Measurements from ENCODE around the gene ZNF346.

DNA sequence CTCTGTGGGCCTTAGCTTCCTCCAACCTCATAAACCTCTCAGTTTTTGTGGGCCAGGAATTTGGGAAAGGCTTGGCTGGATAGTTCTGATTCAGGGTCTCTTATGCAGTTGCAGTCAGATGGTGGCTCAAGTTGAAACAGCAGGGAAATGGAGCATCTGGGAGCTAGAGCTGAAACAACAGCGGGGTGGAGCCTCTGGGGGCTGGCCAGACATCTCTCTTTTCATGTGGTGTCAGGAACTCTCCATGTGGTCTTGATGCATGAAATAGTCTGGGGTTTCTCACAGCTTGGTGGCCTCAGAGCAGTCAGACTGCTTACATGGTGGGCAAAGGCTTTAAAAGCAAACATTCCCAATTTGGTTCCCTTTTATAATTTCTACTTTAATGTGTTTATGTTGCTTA, 13.5 kb downstream of the ZNF346 start:
- TF ChIP-seq MED1 (CRISPR knock-in tag; IDR thresholded peaks at IDR 0.05) (no peak), POLR2A (IDR thresholded peaks at IDR 0.05; ENCODE audit: insufficient read depth in 1 of 2, low read depth in 2 of 2, low read length in 2 of 2) (no peak), GTF2F1 (IDR thresholded peaks at IDR 0.05; ENCODE audit: low read length) (no peak), KLF12 (CRISPR knock-in tag; IDR thresholded peaks at IDR 0.05; ENCODE audit: borderline replicate concordance) (no peak), HNRNPUL1 (IDR thresholded peaks at IDR 0.05; ENCODE audit: low read depth, low read length) (no peak), ZNF274 (CRISPR knock-in tag; IDR thresholded peaks at IDR 0.05) (no peak), KLF11 (CRISPR knock-in tag; IDR thresholded peaks at IDR 0.05) (no peak)
- TF ChIP-seq, protein P1, sequence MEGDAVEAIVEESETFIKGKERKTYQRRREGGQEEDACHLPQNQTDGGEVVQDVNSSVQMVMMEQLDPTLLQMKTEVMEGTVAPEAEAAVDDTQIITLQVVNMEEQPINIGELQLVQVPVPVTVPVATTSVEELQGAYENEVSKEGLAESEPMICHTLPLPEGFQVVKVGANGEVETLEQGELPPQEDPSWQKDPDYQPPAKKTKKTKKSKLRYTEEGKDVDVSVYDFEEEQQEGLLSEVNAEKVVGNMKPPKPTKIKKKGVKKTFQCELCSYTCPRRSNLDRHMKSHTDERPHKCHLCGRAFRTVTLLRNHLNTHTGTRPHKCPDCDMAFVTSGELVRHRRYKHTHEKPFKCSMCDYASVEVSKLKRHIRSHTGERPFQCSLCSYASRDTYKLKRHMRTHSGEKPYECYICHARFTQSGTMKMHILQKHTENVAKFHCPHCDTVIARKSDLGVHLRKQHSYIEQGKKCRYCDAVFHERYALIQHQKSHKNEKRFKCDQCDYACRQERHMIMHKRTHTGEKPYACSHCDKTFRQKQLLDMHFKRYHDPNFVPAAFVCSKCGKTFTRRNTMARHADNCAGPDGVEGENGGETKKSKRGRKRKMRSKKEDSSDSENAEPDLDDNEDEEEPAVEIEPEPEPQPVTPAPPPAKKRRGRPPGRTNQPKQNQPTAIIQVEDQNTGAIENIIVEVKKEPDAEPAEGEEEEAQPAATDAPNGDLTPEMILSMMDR (CRISPR knock-in tag; IDR thresholded peaks at IDR 0.05) = no peak
- TF ChIP-seq, protein P2, sequence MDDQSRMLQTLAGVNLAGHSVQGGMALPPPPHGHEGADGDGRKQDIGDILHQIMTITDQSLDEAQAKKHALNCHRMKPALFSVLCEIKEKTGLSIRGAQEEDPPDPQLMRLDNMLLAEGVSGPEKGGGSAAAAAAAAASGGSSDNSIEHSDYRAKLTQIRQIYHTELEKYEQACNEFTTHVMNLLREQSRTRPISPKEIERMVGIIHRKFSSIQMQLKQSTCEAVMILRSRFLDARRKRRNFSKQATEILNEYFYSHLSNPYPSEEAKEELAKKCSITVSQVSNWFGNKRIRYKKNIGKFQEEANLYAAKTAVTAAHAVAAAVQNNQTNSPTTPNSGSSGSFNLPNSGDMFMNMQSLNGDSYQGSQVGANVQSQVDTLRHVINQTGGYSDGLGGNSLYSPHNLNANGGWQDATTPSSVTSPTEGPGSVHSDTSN (CRISPR knock-in tag; IDR thresholded peaks at IDR 0.05; ENCODE audit: borderline replicate concordance) = no peak
